Measurements from ENCODE around the gene LECT2.

The LECT2 gene

GRCh38 chr5:135941711-135942110 lies 13.1 kb downstream of the LECT2 start:
- in situ Hi-C loops (cut with MboI; ENCODE audit: low sequenced_read_pairs), result no loop called here

GRCh38 chr5:135937245-135937911 lies 17.4 kb downstream of the LECT2 start:
- in situ Hi-C loops (cut with MboI; ENCODE audit: low sequenced_read_pairs), result no loop called here

- in situ Hi-C loops (cut with MboI; ENCODE audit: low sequenced_read_pairs), result no loop called here
These were observed 19.8 kb downstream of the LECT2 start for GRCh38 chr5:135934939-135935338.

- in situ Hi-C loops (cut with MboI; ENCODE audit: low sequenced_read_pairs), result no loop called here
These were observed 23.9 kb downstream of the LECT2 start for GRCh38 chr5:135930949-135931295.

- in situ Hi-C loops (cut with MboI; ENCODE audit: low sequenced_read_pairs), result no loop called here
These were observed 24.5 kb downstream of the LECT2 start for GRCh38 chr5:135930029-135930948.

GRCh38 chr5:135921388-135921787 lies 33.4 kb downstream of the LECT2 start:
- in situ Hi-C loops (cut with MboI; ENCODE audit: low sequenced_read_pairs), result no loop called here

GRCh38 chr5:135920199-135920598 lies 34.6 kb downstream of the LECT2 start:
- in situ Hi-C loops (cut with MboI; ENCODE audit: low sequenced_read_pairs), result no loop called here

- in situ Hi-C loops (cut with MboI; ENCODE audit: low sequenced_read_pairs), result no loop called here
These were observed 38.0 kb downstream of the LECT2 start for GRCh38 chr5:135916638-135917263.

- in situ Hi-C loops (cut with MboI; ENCODE audit: low sequenced_read_pairs), result no loop called here
These were observed 39.2 kb downstream of the LECT2 start for GRCh38 chr5:135915466-135916001.

- in situ Hi-C loops (cut with MboI; ENCODE audit: low sequenced_read_pairs), result no loop called here
These were observed 40.8 kb downstream of the LECT2 start for GRCh38 chr5:135913713-135914626.

GRCh38 chr5:135905144-135905543 lies 49.6 kb downstream of the LECT2 start:
- in situ Hi-C loops (cut with MboI; ENCODE audit: low sequenced_read_pairs), result no loop called here

GRCh38 chr5:135901633-135902032 lies 53.1 kb downstream of the LECT2 start:
- in situ Hi-C loops (cut with MboI; ENCODE audit: low sequenced_read_pairs), result no loop called here

GRCh38 chr5:135900276-135900675 lies 54.5 kb downstream of the LECT2 start:
- in situ Hi-C loops (cut with MboI; ENCODE audit: low sequenced_read_pairs), result no loop called here

- in situ Hi-C loops (cut with MboI; ENCODE audit: low sequenced_read_pairs), result loop anchor here (25.0 kb wide), 1 partner anchor 314 kb away; no protein-coding TSS in a partner anchor
These were observed 56.1 kb downstream of the LECT2 start for GRCh38 chr5:135898651-135899050.

Measured in HL-60/S4 (cell line).